Vagina (tissue), 2 donors: ENCODE data around the gene HMGN2. TPM values are rescaled to one million over a fixed set of nuclear protein-coding genes. Genes with fewer than 3 reads are reported as not detected.
A peak's percentile ranks its signal among the peaks of the same experiment; 100 is the strongest.

Source experiments
- DNase-seq, 2 donors: peaks; one replicate each; pipeline ENCODE4 v3.0.0-alpha.2; 2017; ENCODE audit errors: extremely low spot score in 2 of 2
- H3K27ac ChIP-seq: fragments of 200-600 bp; sonication (generic); one replicate; pipeline ENCODE4 v1.5.1; 2019
- H3K27me3 ChIP-seq: fragments of 200-600 bp; sonication (generic); one replicate; pipeline ENCODE4 v1.5.1; 2019
- H3K36me3 ChIP-seq, 2 donors: fragments of 200-600 bp; sonication (generic); one replicate each; pipeline ENCODE4 v1.5.1; 2017 to 2019
- H3K4me1 ChIP-seq: fragments of 200-600 bp; sonication (generic); one replicate; pipeline ENCODE4 v1.5.1; 2019
- H3K4me3 ChIP-seq, 2 donors: fragments of 200-600 bp; sonication (generic); 1 replicate in 1 of 2; 2 replicates in 1 of 2; pipeline ENCODE4 v1.5.1; 2016 to 2019
- H3K9me3 ChIP-seq: fragments of 200-600 bp; sonication (generic); one replicate; pipeline ENCODE4 v1.5.1; 2019
- CTCF ChIP-seq, 3 experiments: fragments of 450-650 bp in 2 of 3; fragments of 200-600 bp in 1 of 3; sonication (generic) in 1 of 3; IDR thresholded peaks; one replicate each; pipeline ENCODE4 v1.5.1; 2017 to 2019; ENCODE audit warnings: antibody characterized with exemption in 3 of 3, mild to moderate bottlenecking in 2 of 3, moderate library complexity in 2 of 3
- POLR2A ChIP-seq, 2 donors: fragments of 450-650 bp; IDR thresholded peaks; one replicate each; pipeline ENCODE4 v1.6.1; 2017; ENCODE audit warnings: antibody characterized with exemption in 2 of 2, mild to moderate bottlenecking in 2 of 2, moderate library complexity in 2 of 2
- POLR2AphosphoS5 ChIP-seq, 2 donors: sonication (generic); formaldehyde crosslinking; IDR thresholded peaks; one replicate each; pipeline ENCODE4 v1.9.0; 2017; ENCODE audit warnings: antibody characterized with exemption in 2 of 2, mild to moderate bottlenecking in 2 of 2, low read depth in 1 of 2; ENCODE audit not compliant: insufficient read depth in 1 of 2
- intact Hi-C: fragments of 100-400 bp; cut with DNase I; formaldehyde crosslinking; loops from one replicate; pipeline ENCODE4 v1.15.1; 2023
- total RNA-seq: library from RNA; depleted of rRNA; stranded (reverse); fragments of >200 nt; gene quantifications from one replicate; pipeline ENCODE4 v1.2.3, GENCODE V29; 2016

Gene HMGN2
- 127 TPM for total RNA-seq

- H3K4me1 ChIP-seq = peaks cover 52% of the 10 kb centered on the region
- peak in 1 of 2 donors; percentile 71 for TF ChIP-seq POLR2A (IDR thresholded peaks at IDR 0.05)
- TF ChIP-seq CTCF (IDR thresholded peaks at IDR 0.05) = no peak
- peak in 1 of 2 donors; percentile 73 for TF ChIP-seq POLR2AphosphoS5 (IDR thresholded peaks at IDR 0.05; ENCODE audit: insufficient read depth in 1 of 2, low read depth in 1 of 2)
- peak within 1 kb of the TSS; percentile 94 to 99 for H3K4me3 ChIP-seq
- peaks cover 0 to 19% of the 10 kb centered on the region in 2 donors for H3K36me3 ChIP-seq
- peak in 1 of 2 donors; percentile 94 for DNase-seq
- H3K27ac ChIP-seq = peak within 1 kb of the TSS; percentile 100
- H3K27me3 ChIP-seq = no peaks in the 10 kb centered on the region
- H3K9me3 ChIP-seq = no peaks in the 10 kb centered on the region
- intact Hi-C loops = no loop called here
Measured at GRCh38 chr1:26472320-26472900, at the start of gene HMGN2. HMGN2 (plus strand) TSS chr1:26472440; CDS start chr1:26472613, 173 bp downstream.

- TF ChIP-seq POLR2A (IDR thresholded peaks at IDR 0.05) (no peak), CTCF (IDR thresholded peaks at IDR 0.05) (no peak), POLR2AphosphoS5 (IDR thresholded peaks at IDR 0.05; ENCODE audit: insufficient read depth in 1 of 2, low read depth in 1 of 2) (no peak)
- Histone ChIP-seq H3K36me3 (no peaks in the 10 kb centered on the region), H3K27ac (no peak overlapping the region), H3K9me3 (no peaks in the 10 kb centered on the region), H3K27me3 (no peaks in the 10 kb centered on the region), H3K4me1 (peaks cover 31% of the 10 kb centered on the region), H3K4me3 (no peak overlapping the region)
- no peak for DNase-seq
- intact Hi-C loops = loop anchor here (2.0 kb wide), 1 partner anchor 41 kb away; no protein-coding TSS in a partner anchor
Measured at GRCh38 chr1:26429721-26430120, 42.5 kb upstream of the HMGN2 start.

- H3K4me3 ChIP-seq = peak within 1 kb of the TSS; percentile 66 to 68
- no peaks in the 10 kb centered on the region for H3K27me3 ChIP-seq
- H3K9me3 ChIP-seq = no peaks in the 10 kb centered on the region
- peak within 1 kb of the TSS; percentile 70 for H3K27ac ChIP-seq
- H3K36me3 ChIP-seq = peaks cover 0 to 18% of the 10 kb centered on the region in 2 donors
- H3K4me1 ChIP-seq = peaks cover 31% of the 10 kb centered on the region
- intact Hi-C loops = loop anchor here (2.0 kb wide), 1 partner anchor 39 kb away; no protein-coding TSS in a partner anchor
- DNase-seq = peak; percentile 99
- TF ChIP-seq POLR2AphosphoS5 (IDR thresholded peaks at IDR 0.05; ENCODE audit: insufficient read depth in 1 of 2, low read depth in 1 of 2) (peak; percentile 97 to 100), POLR2A (IDR thresholded peaks at IDR 0.05) (peak in 1 of 2 donors; percentile 55), CTCF (IDR thresholded peaks at IDR 0.05) (peak in 1 of 3 experiments; percentile 32)
Measured at GRCh38 chr1:26431979-26432695, 40.1 kb upstream of the HMGN2 start, which contains the start of gene DHDDS. DHDDS (plus strand) TSS chr1:26432321; CDS start chr1:26432946, 625 bp downstream.

DNA sequence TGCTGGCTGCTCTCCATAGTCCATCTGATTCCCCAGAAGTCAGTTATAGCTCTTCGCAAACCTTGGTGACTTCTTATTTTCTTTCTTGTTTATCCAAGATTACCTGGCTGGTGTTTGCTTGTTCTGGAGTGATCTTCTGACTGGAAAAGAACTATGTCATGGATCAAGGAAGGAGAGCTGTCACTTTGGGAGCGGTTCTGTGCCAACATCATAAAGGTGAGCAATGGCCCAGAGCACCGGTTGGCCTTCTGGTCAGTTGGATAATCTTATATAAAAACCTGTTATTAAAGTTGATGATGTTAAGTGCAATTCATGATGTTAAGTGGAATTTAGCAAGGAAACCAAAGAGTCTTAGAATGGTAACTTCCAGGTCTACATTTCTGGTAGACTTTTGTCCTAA is 39.4 kb upstream of the HMGN2 start:
- Histone ChIP-seq H3K27ac (peak overlapping the region; percentile 70), H3K36me3 (peaks cover 0 to 23% of the 10 kb centered on the region in 2 donors), H3K4me1 (peaks cover 31% of the 10 kb centered on the region), H3K9me3 (no peaks in the 10 kb centered on the region), H3K27me3 (no peaks in the 10 kb centered on the region), H3K4me3 (peak overlapping the region; percentile 66 to 68)
- DNase-seq = no peak
- intact Hi-C loops = no loop called here
- TF ChIP-seq POLR2A (IDR thresholded peaks at IDR 0.05) (no peak), CTCF (IDR thresholded peaks at IDR 0.05) (no peak), POLR2AphosphoS5 (IDR thresholded peaks at IDR 0.05; ENCODE audit: insufficient read depth in 1 of 2, low read depth in 1 of 2) (no peak)
